Measurements from ENCODE around the gene ZDHHC6. TPM values are rescaled to one million over a fixed set of nuclear protein-coding genes. Genes with fewer than 3 reads are reported as not detected.

The ZDHHC6 gene
- total and polyA plus RNA-seq, 2 of the 8 experiments (the other 6 are each of a cell fraction or from before 2014, with no cell fraction given), result 13.6 to 27.4 TPM

DNA sequence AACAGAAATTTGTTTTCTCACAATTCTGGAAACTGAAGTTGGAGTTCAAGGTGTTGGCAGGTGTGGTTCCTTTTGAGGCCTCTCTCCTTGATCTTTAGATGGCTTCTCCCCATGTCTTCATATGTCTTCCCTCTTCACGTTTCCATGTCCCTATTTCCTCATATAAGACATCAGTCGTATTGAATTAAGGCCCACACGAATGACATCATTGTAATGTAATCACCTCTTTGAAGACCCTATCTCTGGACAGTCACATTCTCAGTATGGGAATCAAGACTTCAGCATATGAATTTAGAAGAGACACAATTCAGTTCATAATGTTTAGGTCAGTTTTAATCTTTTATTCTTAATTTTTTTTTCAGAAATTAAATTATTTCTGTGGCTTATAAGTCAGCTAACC is 20.1 kb upstream of the ZDHHC6 start (continued):
- TF ChIP-seq RFX5 (IDR thresholded peaks at IDR 0.05; ENCODE audit: borderline replicate concordance, low read depth, low read length) (no peak), HDAC6 (IDR thresholded peaks at IDR 0.05; ENCODE audit: low read depth, low read length) (no peak), RBBP5 (IDR thresholded peaks at IDR 0.05; ENCODE audit: borderline replicate concordance, low read depth, low read length) (no peak), FOSL1 (IDR thresholded peaks at IDR 0.05; ENCODE audit: insufficient read depth, low read depth, low read length) (no peak)

Data from H1 (cell line).